ENCODE data around the gene CHMP5. TPM values are rescaled to one million over a fixed set of nuclear protein-coding genes. Genes with fewer than 3 reads are reported as not detected.

Gene CHMP5
- total RNA-seq (2021) (74.4 and 74.6 TPM in 2 replicates), Bru-seq, nascent RNA (percentile 80 among the genes with signal in this experiment), BruChase-seq, experiment 1, labeled RNA remaining after a 2-hour chase (percentile 78 among the genes with signal in this experiment), BruChase-seq, experiment 2, labeled RNA remaining after a 6-hour chase (percentile 88 among the genes with signal in this experiment)
- long read RNA-seq, transcript CHMP5-201 (8 exons, 1,477 nt): major isoform, 233 of 245 reads
- long read RNA-seq, partial matches to known transcripts: 6 of 245 reads
- long read RNA-seq, other reads (novel, unspliced or antisense): 2 of 245 reads

GRCh38 chr9:33264473-33265177 is at the start of gene CHMP5, which contains the start of gene BAG1:
CHMP5 (plus strand) TSS chr9:33265049; CDS start chr9:33265079, 30 bp downstream.
BAG1 (minus strand) TSS chr9:33264708.
- Histone ChIP-seq H3K27me3 (replicated peaks; ENCODE audit: insufficient read depth, low read depth, low read length, poor library complexity) (no peaks in the 10 kb centered on the region), H3K4me1 (ENCODE audit: insufficient read depth, low read length, poor library complexity, severe bottlenecking) (peaks cover 12% of the 10 kb centered on the region), H3K36me3 (ENCODE audit: insufficient read depth, low read length, poor library complexity, severe bottlenecking) (peaks cover 37% of the 10 kb centered on the region), H3K27ac (ENCODE audit: low read depth, low read length, poor library complexity, severe bottlenecking) (peak within 1 kb of the TSS; percentile 82), H3K9me3 (ENCODE audit: low read depth, low read length, poor library complexity, severe bottlenecking) (no peaks in the 10 kb centered on the region), H3K4me3 (ENCODE audit: low read depth, low read length, poor library complexity, severe bottlenecking) (peak within 1 kb of the TSS; percentile 99)
- TF ChIP-seq CTCF (conservative IDR thresholded peaks at IDR 0.05; ENCODE audit: low read depth, low read length) (no peak), EZH2 (IDR thresholded peaks at IDR 0.05; ENCODE audit: borderline replicate concordance, low read depth, low read length, poor library complexity, severe bottlenecking) (no peak)
- peak; percentile 100 for DNase-seq (ENCODE audit: low spot score)
- BruUV-seq (replicated peaks): no TSS peak
- CTCF ChIA-PET: no interaction called here
- POLR2A ChIA-PET (ENCODE audit: low non-redundant PET): interaction anchor here (0.6 kb wide), 1 partner anchor 30 kb away, joined by 3 read pairs; no protein-coding TSS in a partner anchor
- intact Hi-C loops (cut with micrococcal nuclease; ENCODE audit: unreplicated experiment): loop anchor here (2.0 kb wide), 1 partner anchor 22 kb away; no protein-coding TSS in a partner anchor

GRCh38 chr9:33220681-33221567 is 43.9 kb upstream of the CHMP5 start:
- POLR2A ChIA-PET (ENCODE audit: low non-redundant PET): interaction anchor here (0.7 kb wide), 1 partner anchor 810 kb away, joined by 3 read pairs; no protein-coding TSS in a partner anchor
- intact Hi-C loops (cut with micrococcal nuclease; ENCODE audit: unreplicated experiment): loop anchor here (5.0 to 10.0 kb wide), 2 partner anchors 54 to 636 kb away; partner anchors contain the start of gene B4GALT1
- CTCF ChIA-PET: no interaction called here
- no TSS peak for BruUV-seq (replicated peaks)
- H3K36me3 ChIP-seq (ENCODE audit: insufficient read depth, low read length, poor library complexity, severe bottlenecking): no peaks in the 10 kb centered on the region
- H3K4me1 ChIP-seq (ENCODE audit: insufficient read depth, low read length, poor library complexity, severe bottlenecking): peaks cover 7% of the 10 kb centered on the region
- no peak for DNase-seq (ENCODE audit: low spot score)
- H3K27me3 ChIP-seq (replicated peaks; ENCODE audit: insufficient read depth, low read depth, low read length, poor library complexity): no peaks in the 10 kb centered on the region
- no peak overlapping the region for H3K4me3 ChIP-seq (ENCODE audit: low read depth, low read length, poor library complexity, severe bottlenecking)
- no peak overlapping the region for H3K27ac ChIP-seq (ENCODE audit: low read depth, low read length, poor library complexity, severe bottlenecking)
- TF ChIP-seq EZH2 (IDR thresholded peaks at IDR 0.05; ENCODE audit: borderline replicate concordance, low read depth, low read length, poor library complexity, severe bottlenecking) (no peak), CTCF (conservative IDR thresholded peaks at IDR 0.05; ENCODE audit: low read depth, low read length) (no peak)
- H3K9me3 ChIP-seq (ENCODE audit: low read depth, low read length, poor library complexity, severe bottlenecking): no peaks in the 10 kb centered on the region

GRCh38 chr9:33221568-33221884 is 43.3 kb upstream of the CHMP5 start:
- no peak for DNase-seq (ENCODE audit: low spot score)
- H3K27me3 ChIP-seq (replicated peaks; ENCODE audit: insufficient read depth, low read depth, low read length, poor library complexity): no peaks in the 10 kb centered on the region
- H3K4me3 ChIP-seq (ENCODE audit: low read depth, low read length, poor library complexity, severe bottlenecking): no peak overlapping the region
- BruUV-seq (replicated peaks): no TSS peak
- TF ChIP-seq EZH2 (IDR thresholded peaks at IDR 0.05; ENCODE audit: borderline replicate concordance, low read depth, low read length, poor library complexity, severe bottlenecking) (no peak), CTCF (conservative IDR thresholded peaks at IDR 0.05; ENCODE audit: low read depth, low read length) (no peak)
- peaks cover 10% of the 10 kb centered on the region for H3K4me1 ChIP-seq (ENCODE audit: insufficient read depth, low read length, poor library complexity, severe bottlenecking)
- intact Hi-C loops (cut with micrococcal nuclease; ENCODE audit: unreplicated experiment): loop anchor here (5.0 to 10.0 kb wide), 2 partner anchors 54 to 637 kb away; partner anchors contain the start of gene B4GALT1
- H3K9me3 ChIP-seq (ENCODE audit: low read depth, low read length, poor library complexity, severe bottlenecking): no peaks in the 10 kb centered on the region
- CTCF ChIA-PET: no interaction called here
- H3K36me3 ChIP-seq (ENCODE audit: insufficient read depth, low read length, poor library complexity, severe bottlenecking): no peaks in the 10 kb centered on the region
- POLR2A ChIA-PET (ENCODE audit: low non-redundant PET): no interaction called here
- no peak overlapping the region for H3K27ac ChIP-seq (ENCODE audit: low read depth, low read length, poor library complexity, severe bottlenecking)
